HG02840 (cell line): ENCODE data around the gene RARG.

Source experiments
- ATAC-seq: cut with Tn5 transposase; IDR thresholded peaks from one replicate; pipeline ENCODE4 v1.9.1; 2021; ENCODE audit warnings: mild to moderate bottlenecking, moderate library complexity, moderate number of reproducible peaks; ENCODE audit not compliant: unreplicated experiment, low FRiP score

RARG gene

GRCh38 chr12:53231921-53232645, at the start of gene RARG:
Gene RARG (minus strand): TSS chr12:53232209. CDS start chr12:53227545, 4,664 bp downstream.
- no peak for ATAC-seq

GRCh38 chr12:53279888-53280498, 48.0 kb upstream of the RARG start:
- no peak for ATAC-seq

- no peak for ATAC-seq
Measured at GRCh38 chr12:53279283-53279869, 47.4 kb upstream of the RARG start.

DNA sequence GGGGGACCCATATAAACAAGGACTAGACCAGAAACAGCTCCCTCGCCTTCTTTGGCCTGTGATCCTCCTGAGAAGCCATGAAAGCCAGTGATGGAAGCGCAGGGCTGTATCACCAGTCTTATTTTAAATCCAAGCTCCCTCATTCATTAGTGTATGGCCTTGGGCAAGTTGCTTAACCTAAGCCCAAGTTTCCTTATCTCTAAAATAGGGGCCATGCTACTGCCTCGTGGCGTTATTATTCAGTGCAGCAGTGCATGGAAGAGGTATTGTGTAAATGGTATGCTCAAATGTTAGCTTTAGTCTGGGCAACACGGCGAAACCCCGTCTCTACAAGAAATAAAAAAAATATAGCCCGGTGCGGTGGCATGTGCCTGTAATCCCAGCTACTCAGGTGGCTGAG, 46.0 kb upstream of the RARG start:
- ATAC-seq, result no peak

GRCh38 chr12:53276511-53276910, 44.5 kb upstream of the RARG start:
- ATAC-seq, result no peak

- ATAC-seq, result no peak
Measured at GRCh38 chr12:53274445-53274844, 42.4 kb upstream of the RARG start.

GRCh38 chr12:53268630-53269562, 36.9 kb upstream of the RARG start:
- ATAC-seq, result no peak

GRCh38 chr12:53267999-53268629, 36.1 kb upstream of the RARG start, which contains the start of gene ESPL1:
Gene ESPL1 (plus strand): TSS chr12:53268299. CDS start chr12:53268767, 468 bp downstream.
- peak; percentile 62 for ATAC-seq

DNA sequence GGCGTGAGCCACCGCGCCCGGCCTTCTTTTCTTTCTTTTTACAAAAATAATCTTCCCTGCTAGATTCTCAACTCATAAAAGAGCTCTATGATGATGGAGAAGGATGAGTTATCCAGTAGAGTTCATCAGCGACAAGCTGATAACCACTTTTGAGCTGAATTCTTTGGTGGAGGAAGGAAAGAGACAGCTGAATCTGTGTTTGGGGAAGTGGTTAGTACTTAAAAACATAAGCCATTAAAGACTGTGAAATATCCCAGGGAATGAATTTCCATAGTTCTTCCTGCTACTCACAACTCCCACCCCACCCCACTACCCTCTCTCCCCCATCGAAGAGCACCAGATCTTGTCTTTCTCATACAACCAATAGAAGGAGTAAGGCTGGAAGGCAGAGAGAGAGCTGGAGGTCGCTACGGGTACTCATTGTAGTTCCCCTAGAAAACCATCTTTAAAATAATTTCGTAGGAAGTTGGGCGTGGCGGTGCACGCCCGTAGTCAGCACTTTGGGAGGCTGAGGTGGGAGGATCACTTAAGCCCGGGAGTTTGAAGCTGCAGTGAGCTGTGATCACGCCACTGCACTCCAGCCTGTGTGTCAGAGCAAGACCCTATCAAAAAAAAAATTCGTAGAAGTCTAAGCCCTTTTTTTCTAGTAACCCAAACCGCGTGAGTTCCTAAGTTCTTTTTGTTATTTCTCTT, 35.4 kb upstream of the RARG start:
- peak; percentile 19 for ATAC-seq

GRCh38 chr12:53265783-53266182, 33.8 kb upstream of the RARG start:
- no peak for ATAC-seq

GRCh38 chr12:53259891-53260290, 27.9 kb upstream of the RARG start:
- ATAC-seq, result no peak

DNA sequence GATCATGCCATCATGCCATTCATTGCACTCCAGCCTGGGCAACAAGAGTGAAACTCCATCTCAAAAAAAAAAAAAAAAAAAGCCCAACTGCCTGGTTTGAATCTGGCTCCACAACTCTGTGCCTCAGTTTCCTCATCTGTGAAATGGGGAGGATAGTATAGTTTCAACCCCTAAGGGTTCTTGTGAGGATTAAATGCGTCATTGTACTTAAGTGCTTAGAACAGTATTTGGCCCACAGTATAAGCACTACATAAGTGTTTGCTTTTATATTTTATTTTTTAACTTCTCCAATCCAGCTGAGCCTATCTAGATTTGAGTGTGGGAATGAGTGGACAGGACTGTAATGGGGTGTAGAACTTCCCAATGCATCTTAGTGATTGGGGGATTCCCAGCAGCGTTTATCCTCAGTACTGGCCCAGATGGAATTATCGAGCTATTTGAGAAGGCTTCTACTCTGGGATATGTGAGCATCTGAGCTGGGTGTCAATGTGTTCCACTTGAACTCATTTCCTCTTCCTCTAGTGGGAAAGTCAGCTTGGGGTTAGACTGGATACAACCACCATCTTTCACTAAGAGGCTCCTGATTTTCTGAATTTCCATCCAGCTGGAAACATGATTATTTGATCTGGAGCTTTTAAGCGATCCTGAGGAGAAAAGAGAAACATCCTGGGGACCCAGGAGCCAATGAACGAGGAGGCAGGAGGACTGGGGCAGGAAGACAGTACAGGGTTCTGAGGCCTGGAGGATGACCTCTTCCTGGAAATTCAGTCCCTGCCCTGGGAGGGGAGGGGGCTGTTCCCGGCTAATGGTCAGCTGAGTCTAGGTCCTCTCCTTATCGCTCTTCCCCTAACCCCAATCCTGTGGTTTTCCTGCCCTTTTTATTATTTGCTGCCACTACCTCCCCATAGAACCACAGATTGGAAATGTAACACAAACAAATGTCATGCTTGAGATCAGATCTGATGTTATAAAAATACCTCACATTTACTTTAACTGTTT, 26.8 kb upstream of the RARG start:
- ATAC-seq, result no peak

DNA sequence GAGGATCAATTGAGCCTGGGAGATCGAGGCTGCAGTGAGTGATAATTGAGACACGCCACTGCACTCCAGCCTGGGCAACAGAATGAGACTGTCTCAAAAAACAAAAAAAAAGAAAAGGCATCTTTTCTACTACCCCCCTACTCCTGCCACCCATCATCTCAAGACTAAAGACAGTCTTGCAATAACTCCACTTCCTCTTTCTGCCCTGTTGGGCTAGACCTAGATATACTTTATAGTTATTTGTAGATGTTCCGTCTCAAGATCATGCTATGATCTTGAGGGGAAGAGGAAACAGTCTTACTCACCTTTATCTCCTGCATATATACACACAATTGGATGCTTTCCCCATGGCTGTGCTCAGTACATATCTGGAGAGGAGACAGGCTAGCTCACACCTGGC, 24.0 kb upstream of the RARG start:
- ATAC-seq, result no peak

- no peak for ATAC-seq
Measured at GRCh38 chr12:53254816-53255545, 23.0 kb upstream of the RARG start.

DNA sequence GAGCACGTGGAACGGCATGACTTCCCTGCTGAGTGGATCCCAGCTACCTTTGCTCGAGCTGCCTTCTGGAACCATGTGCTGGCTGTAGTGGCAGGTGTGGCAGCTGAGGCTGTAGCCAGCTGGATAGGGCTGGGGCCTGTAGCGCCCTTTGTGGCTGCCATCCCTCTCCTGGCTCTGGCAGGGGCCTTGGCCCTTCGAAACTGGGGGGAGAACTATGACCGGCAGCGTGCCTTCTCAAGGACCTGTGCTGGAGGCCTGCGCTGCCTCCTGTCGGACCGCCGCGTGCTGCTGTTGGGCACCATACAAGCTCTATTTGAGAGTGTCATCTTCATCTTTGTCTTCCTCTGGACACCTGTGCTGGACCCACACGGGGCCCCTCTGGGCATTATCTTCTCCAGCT, 21.3 kb upstream of the RARG start:
- no peak for ATAC-seq

GRCh38 chr12:53252349-53252916, 20.4 kb upstream of the RARG start:
- no peak for ATAC-seq
